BJ (cell line): Measurements from ENCODE around the gene PSMB8. TPM values are rescaled to one million over a fixed set of nuclear protein-coding genes. Genes with fewer than 3 reads are reported as not detected.

Experiments used
- CTCF ChIA-PET: fragments of 350-600 bp; formaldehyde crosslinking; extraction: SDS; loops from one replicate; lab custom pipeline; 2021; ENCODE audit warnings: antibody characterized with exemption, inconsistent platforms; lab: Yijun Ruan, JAX
- POLR2A ChIA-PET: fragments of 300-600 bp; sonication (Branson Sonifier 250); formaldehyde crosslinking; extraction: SDS; loops from one replicate; lab custom pipeline; 2021; ENCODE audit warnings: antibody characterized with exemption; lab: Charles Lee
- DNase-seq: peaks from one replicate; pipeline ENCODE4 v3.0.0-alpha.2; 2011; ENCODE audit warnings: low read depth
- H3K27me3 ChIP-seq: 2 replicates; pipeline ENCODE4 v1.6.0; 2011; ENCODE audit warnings: low read length; ENCODE audit not compliant: control insufficient read depth, insufficient read depth
- H3K36me3 ChIP-seq: 2 replicates; pipeline ENCODE4 v1.5.1; 2011; ENCODE audit warnings: low read length; ENCODE audit not compliant: control insufficient read depth, insufficient read depth
- H3K4me3 ChIP-seq: 2 replicates; pipeline ENCODE4 v1.5.1; 2011; ENCODE audit warnings: low read depth, mild to moderate bottlenecking, control low read depth, low read length
- polyA plus RNA-seq: library from polyadenylated mRNA; depleted of rRNA; stranded (reverse); fragments of >200 nt; gene quantifications from 2 replicates; pipeline ENCODE4 v1.2.3, GENCODE V29; 2011
- TF ChIP-seq, protein P1 (sequence below): IDR thresholded peaks from 2 replicates; pipeline ENCODE4 v1.5.1; 2011; ENCODE audit warnings: low read depth, mild to moderate bottlenecking, control low read depth, inconsistent platforms, low read length, moderate library complexity; ENCODE audit not compliant: insufficient read depth

The PSMB8 gene
- polyA plus RNA-seq, 1 experiment, result 79.6 TPM

DNA sequence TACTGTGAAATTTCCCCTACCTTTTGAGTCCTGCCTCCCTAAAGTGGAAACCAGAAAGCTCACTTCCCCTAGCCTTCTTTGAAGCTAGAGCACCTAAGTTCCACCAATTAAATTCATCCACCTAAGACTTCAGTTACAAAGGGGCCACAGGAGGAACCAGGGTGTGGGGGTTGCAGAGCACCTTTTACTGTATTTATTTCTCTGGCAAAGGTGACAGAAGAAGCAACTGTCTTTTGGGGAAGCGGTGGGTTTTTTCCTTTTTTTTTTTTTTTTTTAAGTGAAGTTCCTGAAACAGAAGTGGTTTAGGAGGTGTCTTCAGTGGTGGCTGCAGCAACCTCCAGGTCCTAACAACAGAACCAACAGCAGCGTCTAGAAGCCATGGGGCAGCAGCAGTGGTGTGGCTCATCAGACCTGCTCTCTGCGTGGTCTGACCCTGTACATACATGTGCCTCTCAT lies 23.2 kb upstream of the PSMB8 start:
- CTCF ChIA-PET, result interaction anchor here (1.3 to 5.7 kb wide), 9 partner anchors 12 to 453 kb away, joined by 3 to 110 read pairs (median 15); partner anchors contain the start of genes PSMB8, PSMB9, TAP1 and TAP2
- TF ChIP-seq, protein P1, sequence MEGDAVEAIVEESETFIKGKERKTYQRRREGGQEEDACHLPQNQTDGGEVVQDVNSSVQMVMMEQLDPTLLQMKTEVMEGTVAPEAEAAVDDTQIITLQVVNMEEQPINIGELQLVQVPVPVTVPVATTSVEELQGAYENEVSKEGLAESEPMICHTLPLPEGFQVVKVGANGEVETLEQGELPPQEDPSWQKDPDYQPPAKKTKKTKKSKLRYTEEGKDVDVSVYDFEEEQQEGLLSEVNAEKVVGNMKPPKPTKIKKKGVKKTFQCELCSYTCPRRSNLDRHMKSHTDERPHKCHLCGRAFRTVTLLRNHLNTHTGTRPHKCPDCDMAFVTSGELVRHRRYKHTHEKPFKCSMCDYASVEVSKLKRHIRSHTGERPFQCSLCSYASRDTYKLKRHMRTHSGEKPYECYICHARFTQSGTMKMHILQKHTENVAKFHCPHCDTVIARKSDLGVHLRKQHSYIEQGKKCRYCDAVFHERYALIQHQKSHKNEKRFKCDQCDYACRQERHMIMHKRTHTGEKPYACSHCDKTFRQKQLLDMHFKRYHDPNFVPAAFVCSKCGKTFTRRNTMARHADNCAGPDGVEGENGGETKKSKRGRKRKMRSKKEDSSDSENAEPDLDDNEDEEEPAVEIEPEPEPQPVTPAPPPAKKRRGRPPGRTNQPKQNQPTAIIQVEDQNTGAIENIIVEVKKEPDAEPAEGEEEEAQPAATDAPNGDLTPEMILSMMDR, result no peak
- DNase-seq, result no peak
- Histone ChIP-seq H3K27me3 (peaks cover 6% of the 10 kb centered on the region), H3K4me3 (no peak overlapping the region), H3K36me3 (no peaks in the 10 kb centered on the region)
- POLR2A ChIA-PET, result no interaction called here

DNA sequence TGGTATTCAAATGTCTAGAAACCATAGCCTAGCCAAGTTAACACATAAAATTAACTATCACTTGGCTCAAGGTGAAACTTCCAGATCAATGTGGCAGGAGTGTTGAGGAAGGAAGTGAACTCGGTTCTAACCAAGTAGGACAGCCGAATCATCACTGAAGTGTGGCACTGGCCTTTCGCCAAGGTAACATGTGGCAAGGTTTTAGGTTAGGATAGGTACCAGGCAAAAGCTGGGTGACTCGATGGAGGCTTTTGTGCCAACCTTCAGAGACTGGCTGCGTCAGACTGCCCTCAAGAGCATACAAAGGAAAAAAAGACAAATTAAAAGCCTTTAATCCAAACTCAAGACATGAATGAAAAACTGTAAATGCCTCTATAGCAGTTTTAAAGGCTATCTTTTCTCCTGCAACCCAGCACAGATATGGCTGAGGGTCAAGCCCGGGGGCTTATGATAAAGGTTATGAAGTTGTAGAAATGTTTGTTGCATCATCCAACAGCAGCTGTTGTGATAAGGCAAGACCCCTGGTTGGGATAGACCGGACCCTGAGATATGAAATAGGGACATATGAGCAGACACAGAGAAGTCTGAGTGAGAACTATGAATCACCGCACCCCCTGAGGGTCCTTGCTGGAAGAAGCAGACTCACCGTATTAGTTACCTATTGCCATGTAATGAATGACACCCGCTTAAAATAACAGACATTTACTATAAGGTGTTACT lies 22.0 kb upstream of the PSMB8 start:
- TF ChIP-seq, protein P1, result no peak
- POLR2A ChIA-PET, result no interaction called here

DNA sequence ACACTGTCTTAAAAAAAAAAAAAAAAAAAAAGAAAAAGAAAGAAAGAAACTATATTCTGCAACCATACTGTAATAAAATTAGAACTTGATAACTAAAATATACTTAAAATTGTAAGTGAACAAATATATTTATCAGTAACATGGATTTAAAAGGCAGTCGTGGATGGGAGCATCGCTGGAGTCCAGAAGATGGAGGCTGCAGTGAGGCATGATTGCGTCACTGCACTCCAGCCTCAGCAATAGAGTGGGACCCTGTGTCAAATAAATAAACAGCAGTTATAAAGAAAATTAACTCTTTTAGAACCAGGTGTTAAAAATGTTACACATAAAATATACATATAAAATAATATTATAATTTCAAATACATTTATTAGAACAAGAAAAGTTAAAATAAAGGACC lies 18.9 kb upstream of the PSMB8 start:
- H3K36me3 ChIP-seq, result no peaks in the 10 kb centered on the region
- POLR2A ChIA-PET, result interaction anchor here (0.7 kb wide), 1 partner anchor 9 kb away, joined by 3 read pairs; the partner anchor contains the start of genes PSMB9 and TAP1
- TF ChIP-seq, protein P1, result no peak
- CTCF ChIA-PET, result interaction anchor here (2.3 to 2.5 kb wide), 2 partner anchors 8 to 24 kb away, joined by 11 to 28 read pairs; partner anchors contain the start of genes PSMB9, TAP1 and TAP2
- no peaks in the 10 kb centered on the region for H3K27me3 ChIP-seq
- no peak for DNase-seq
- H3K4me3 ChIP-seq, result no peak overlapping the region

More for the DNA sequence above, 22.0 kb upstream of the PSMB8 start:
- CTCF ChIA-PET, result no interaction called here
- Histone ChIP-seq H3K4me3 (no peak overlapping the region), H3K36me3 (no peaks in the 10 kb centered on the region), H3K27me3 (peaks cover 6% of the 10 kb centered on the region)
- no peak for DNase-seq

DNA sequence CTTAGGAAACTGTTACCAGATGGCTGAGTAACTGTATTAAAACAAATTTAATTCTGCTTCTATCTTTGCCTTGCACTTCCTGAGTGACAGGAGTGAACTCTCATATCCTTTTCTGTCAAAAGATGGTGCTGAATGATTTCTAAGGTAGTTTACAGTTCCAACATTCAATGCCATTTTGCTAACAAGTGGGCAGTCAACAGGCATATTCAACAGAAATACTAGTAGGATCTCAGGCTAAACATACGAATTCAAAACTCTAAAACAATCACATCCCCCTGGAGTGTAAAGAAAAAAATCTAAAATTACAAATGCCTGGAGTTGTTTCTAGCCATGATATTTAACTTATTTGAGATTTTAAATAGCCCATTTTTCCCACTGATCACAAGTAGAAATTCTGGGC lies 16.8 kb upstream of the PSMB8 start:
- Histone ChIP-seq H3K4me3 (no peak overlapping the region), H3K36me3 (0 out of 2 replicates have a peak, but pooled peaks cover 1% of the 10 kb centered on the region), H3K27me3 (no peaks in the 10 kb centered on the region)
- TF ChIP-seq, protein P1, result no peak
- DNase-seq, result no peak
- ChIA-PET POLR2A (no interaction called here), CTCF (interaction anchor here (1.1 to 3.7 kb wide), 3 partner anchors 22 to 35 kb away, joined by 3 to 27 read pairs (median 3); partner anchors contain the start of gene TAP2)

DNA sequence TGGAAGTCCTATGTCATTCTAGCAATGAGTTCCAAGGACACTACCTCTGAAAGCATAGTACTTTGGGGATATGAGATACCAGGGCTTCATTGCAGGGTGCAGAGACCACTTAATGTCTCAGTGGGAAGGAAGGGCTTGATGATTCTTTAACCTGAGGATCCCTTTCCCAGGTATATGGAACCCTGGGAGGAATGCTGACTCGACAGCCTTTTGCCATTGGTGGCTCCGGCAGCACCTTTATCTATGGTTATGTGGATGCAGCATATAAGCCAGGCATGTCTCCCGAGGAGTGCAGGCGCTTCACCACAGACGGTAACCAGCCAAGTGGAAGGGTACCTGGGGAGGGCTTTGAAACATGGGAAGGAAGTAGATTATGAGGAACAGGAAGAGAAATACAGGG lies 14.3 kb upstream of the PSMB8 start:
- H3K4me3 ChIP-seq, result no peak overlapping the region
- CTCF ChIA-PET, result interaction anchor here (0.6 to 5.8 kb wide), 5 partner anchors 10 to 380 kb away, joined by 3 to 102 read pairs (median 4); partner anchors contain the start of gene TAP2
- TF ChIP-seq, protein P1, result no peak
- DNase-seq, result no peak
- H3K27me3 ChIP-seq, result no peaks in the 10 kb centered on the region
- H3K36me3 ChIP-seq, result 0 out of 2 replicates have a peak, but pooled peaks cover 1% of the 10 kb centered on the region
- POLR2A ChIA-PET, result no interaction called here
